ENCODE results near the gene GK2. TPM values are rescaled to one million over a fixed set of nuclear protein-coding genes. Genes with fewer than 3 reads are reported as not detected.

The GK2 gene
- polyA plus RNA-seq, 1 of the 3 experiments (the other 2 are of a cell fraction), result not detected

DNA sequence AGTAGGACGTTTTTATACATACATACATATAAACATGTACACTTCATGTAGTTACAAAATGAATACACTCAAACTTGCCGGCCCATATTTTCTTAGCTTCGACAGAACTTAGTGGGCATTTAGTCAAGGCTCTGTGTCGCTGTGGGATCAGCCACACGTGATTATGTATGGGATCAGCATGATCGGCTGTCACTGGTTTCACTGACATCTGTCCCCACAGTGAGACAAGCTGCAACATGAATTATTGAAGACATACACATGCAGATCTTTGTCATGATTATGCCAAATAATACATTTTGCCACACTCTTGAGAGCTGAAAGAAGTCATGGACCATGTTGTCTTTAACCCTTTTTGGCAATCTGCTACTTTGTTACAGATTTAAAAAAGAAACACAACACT lies 44.0 kb downstream of the GK2 start:
- no peak for DNase-seq
- Histone ChIP-seq H3K27me3 (ENCODE audit: insufficient read depth) (no peaks in the 10 kb centered on the region), H3K79me2 (ENCODE audit: insufficient read depth) (no peaks in the 10 kb centered on the region), H3K36me3 (replicated peaks in 1 of 2; ENCODE audit: control insufficient read depth in 1 of 2, insufficient read depth in 2 of 2, low read length in 1 of 2) (no peaks in the 10 kb centered on the region), H3K4me1 (ENCODE audit: control insufficient read depth in 1 of 2, insufficient read depth in 2 of 2, low read depth in 1 of 2, low read length in 1 of 2) (no peaks in the 10 kb centered on the region), H4K20me1 (ENCODE audit: insufficient read depth) (no peaks in the 10 kb centered on the region), H3K4me3 (ENCODE audit: low read depth in 2 of 2, low read length in 1 of 2) (no peak overlapping the region), H3F3A (replicated peaks; ENCODE audit: insufficient read depth) (no peaks in the 10 kb centered on the region), H3K9ac (no peak overlapping the region), H2AFZ (ENCODE audit: low read depth) (no peak overlapping the region), H3K4me2 (no peak overlapping the region), H3K9me2 (no peaks in the 10 kb centered on the region), H3K27ac (ENCODE audit: low read depth in 2 of 2, low read length in 1 of 2) (no peak overlapping the region), H3K9me3 (no peaks in the 10 kb centered on the region)
- WGBS (ENCODE audit: low lambda C conversion rate), result 73% methylated on average over 6 of the region's 6 CpGs
- ChIA-PET CTCF (no interaction called here), POLR2A (no interaction called here)
- no peak for TF ChIP-seq SMC3 (IDR thresholded peaks at IDR 0.05; ENCODE audit: low read depth, low read length)
- TF ChIP-seq RCOR1 (IDR thresholded peaks at IDR 0.05; ENCODE audit: low read length), result no peak
- no peak for TF ChIP-seq FOXJ3 (CRISPR knock-in tag; IDR thresholded peaks at IDR 0.05)
- TF ChIP-seq CHD2 (IDR thresholded peaks at IDR 0.05; ENCODE audit: low read length, partially characterized antibody), result no peak
- TF ChIP-seq, protein P1, sequence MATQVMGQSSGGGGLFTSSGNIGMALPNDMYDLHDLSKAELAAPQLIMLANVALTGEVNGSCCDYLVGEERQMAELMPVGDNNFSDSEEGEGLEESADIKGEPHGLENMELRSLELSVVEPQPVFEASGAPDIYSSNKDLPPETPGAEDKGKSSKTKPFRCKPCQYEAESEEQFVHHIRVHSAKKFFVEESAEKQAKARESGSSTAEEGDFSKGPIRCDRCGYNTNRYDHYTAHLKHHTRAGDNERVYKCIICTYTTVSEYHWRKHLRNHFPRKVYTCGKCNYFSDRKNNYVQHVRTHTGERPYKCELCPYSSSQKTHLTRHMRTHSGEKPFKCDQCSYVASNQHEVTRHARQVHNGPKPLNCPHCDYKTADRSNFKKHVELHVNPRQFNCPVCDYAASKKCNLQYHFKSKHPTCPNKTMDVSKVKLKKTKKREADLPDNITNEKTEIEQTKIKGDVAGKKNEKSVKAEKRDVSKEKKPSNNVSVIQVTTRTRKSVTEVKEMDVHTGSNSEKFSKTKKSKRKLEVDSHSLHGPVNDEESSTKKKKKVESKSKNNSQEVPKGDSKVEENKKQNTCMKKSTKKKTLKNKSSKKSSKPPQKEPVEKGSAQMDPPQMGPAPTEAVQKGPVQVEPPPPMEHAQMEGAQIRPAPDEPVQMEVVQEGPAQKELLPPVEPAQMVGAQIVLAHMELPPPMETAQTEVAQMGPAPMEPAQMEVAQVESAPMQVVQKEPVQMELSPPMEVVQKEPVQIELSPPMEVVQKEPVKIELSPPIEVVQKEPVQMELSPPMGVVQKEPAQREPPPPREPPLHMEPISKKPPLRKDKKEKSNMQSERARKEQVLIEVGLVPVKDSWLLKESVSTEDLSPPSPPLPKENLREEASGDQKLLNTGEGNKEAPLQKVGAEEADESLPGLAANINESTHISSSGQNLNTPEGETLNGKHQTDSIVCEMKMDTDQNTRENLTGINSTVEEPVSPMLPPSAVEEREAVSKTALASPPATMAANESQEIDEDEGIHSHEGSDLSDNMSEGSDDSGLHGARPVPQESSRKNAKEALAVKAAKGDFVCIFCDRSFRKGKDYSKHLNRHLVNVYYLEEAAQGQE (IDR thresholded peaks at IDR 0.05; ENCODE audit: low read depth, low read length), result no peak
- TF ChIP-seq, protein P2, sequence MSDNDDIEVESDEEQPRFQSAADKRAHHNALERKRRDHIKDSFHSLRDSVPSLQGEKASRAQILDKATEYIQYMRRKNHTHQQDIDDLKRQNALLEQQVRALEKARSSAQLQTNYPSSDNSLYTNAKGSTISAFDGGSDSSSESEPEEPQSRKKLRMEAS (IDR thresholded peaks at IDR 0.05; ENCODE audit: low read depth), result no peak
- no peak for TF ChIP-seq EZH2phosphoT487 (IDR thresholded peaks at IDR 0.05; ENCODE audit: borderline replicate concordance, low read depth)
- TF ChIP-seq POLR2AphosphoS5 (IDR thresholded peaks at IDR 0.05; ENCODE audit: low read depth, low read length), result no peak
- TF ChIP-seq TEAD4 (IDR thresholded peaks at IDR 0.05; ENCODE audit: borderline replicate concordance, insufficient read depth), result no peak
- no peak for TF ChIP-seq RXRA (IDR thresholded peaks at IDR 0.05; ENCODE audit: borderline replicate concordance, low read depth)
- TF ChIP-seq TCF12 (IDR thresholded peaks at IDR 0.05), result no peak
- no peak for TF ChIP-seq MEF2A (IDR thresholded peaks at IDR 0.05; ENCODE audit: borderline replicate concordance, low read depth)
- no peak for TF ChIP-seq MXI1 (IDR thresholded peaks at IDR 0.05; ENCODE audit: low read depth, low read length)
- no peak for TF ChIP-seq NFIC (IDR thresholded peaks at IDR 0.05; ENCODE audit: borderline replicate concordance)
- no peak for TF ChIP-seq ELF1 (IDR thresholded peaks at IDR 0.05)
- TF ChIP-seq, protein P3, sequence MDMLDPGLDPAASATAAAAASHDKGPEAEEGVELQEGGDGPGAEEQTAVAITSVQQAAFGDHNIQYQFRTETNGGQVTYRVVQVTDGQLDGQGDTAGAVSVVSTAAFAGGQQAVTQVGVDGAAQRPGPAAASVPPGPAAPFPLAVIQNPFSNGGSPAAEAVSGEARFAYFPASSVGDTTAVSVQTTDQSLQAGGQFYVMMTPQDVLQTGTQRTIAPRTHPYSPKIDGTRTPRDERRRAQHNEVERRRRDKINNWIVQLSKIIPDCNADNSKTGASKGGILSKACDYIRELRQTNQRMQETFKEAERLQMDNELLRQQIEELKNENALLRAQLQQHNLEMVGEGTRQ (IDR thresholded peaks at IDR 0.05; ENCODE audit: borderline replicate concordance, low read depth, low read length), result no peak
- no peak for TF ChIP-seq JUND (IDR thresholded peaks at IDR 0.05)
- no peak for TF ChIP-seq FOSL2 (IDR thresholded peaks at IDR 0.05; ENCODE audit: borderline replicate concordance, low read depth)
- no peak for TF ChIP-seq EP300 (IDR thresholded peaks at IDR 0.05; ENCODE audit: borderline replicate concordance in 1 of 2, low read depth in 1 of 2, low read length in 1 of 2)
